Measurements from ENCODE around the gene PAQR9. TPM values are rescaled to one million over a fixed set of nuclear protein-coding genes. Genes with fewer than 3 reads are reported as not detected.
A peak's percentile ranks its signal among the peaks of the same experiment; 100 is the strongest.

Gene PAQR9
- total and polyA plus RNA-seq, 8 donors = 0.11 to 0.13 TPM; not detected in 6

DNA sequence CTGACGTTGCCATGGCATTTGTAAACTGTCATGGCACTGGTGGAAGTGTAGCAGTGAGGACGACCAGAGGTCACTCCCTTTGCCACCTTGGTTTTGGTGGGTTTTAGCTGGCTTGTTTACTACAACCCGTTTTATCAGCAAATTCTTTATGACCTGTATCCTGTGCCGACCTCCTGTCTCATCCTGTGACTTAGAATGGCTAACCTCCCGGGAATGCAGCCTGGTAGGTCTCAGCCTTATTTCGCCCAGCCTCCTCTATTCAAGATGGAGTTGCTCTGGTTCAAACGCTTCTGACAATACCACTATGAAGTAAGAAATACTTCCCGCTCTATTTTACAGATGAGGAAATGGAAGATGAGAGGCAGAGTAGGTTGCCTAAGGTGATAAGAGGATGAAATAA, 16.6 kb downstream of the PAQR9 start:
- intact Hi-C loops (cut with DNase I) = no loop called here
- H3K4me1 ChIP-seq = no peaks in the 10 kb centered on the region
- no peaks in the 10 kb centered on the region for H3K36me3 ChIP-seq
- H3K27ac ChIP-seq = no peak overlapping the region
- no peaks in the 10 kb centered on the region for H3K9me3 ChIP-seq
- peaks cover 30 to 44% of the 10 kb centered on the region in 2 donors for H3K27me3 ChIP-seq
- ATAC-seq (no peak), DNase-seq (no peak)
- TF ChIP-seq, protein P1, sequence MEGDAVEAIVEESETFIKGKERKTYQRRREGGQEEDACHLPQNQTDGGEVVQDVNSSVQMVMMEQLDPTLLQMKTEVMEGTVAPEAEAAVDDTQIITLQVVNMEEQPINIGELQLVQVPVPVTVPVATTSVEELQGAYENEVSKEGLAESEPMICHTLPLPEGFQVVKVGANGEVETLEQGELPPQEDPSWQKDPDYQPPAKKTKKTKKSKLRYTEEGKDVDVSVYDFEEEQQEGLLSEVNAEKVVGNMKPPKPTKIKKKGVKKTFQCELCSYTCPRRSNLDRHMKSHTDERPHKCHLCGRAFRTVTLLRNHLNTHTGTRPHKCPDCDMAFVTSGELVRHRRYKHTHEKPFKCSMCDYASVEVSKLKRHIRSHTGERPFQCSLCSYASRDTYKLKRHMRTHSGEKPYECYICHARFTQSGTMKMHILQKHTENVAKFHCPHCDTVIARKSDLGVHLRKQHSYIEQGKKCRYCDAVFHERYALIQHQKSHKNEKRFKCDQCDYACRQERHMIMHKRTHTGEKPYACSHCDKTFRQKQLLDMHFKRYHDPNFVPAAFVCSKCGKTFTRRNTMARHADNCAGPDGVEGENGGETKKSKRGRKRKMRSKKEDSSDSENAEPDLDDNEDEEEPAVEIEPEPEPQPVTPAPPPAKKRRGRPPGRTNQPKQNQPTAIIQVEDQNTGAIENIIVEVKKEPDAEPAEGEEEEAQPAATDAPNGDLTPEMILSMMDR (IDR thresholded peaks at IDR 0.05) = no peak
- H3K4me3 ChIP-seq = no peak overlapping the region

DNA sequence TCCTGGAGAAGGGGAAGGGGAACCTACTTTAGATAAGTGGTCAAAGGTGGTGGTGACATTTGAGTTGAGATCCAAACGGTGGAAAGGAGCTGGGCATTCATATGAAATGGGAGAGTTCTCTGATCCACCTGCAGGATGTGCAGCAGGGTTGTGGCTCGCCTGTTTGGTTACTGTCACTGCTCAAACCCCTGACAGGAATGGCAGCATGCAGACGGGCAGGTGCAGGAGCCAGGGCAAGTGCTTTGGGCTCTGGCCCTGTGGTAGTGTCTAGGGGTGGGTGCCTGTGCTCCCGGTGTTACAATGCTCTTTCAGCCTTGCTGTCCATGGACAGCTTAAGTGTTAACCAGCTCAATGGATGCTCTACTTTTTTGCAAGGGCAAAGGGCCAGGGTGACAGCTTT, 18.5 kb downstream of the PAQR9 start:
- peak in 1 of 4 donors; percentile 30 for DNase-seq
- H3K4me3 ChIP-seq = no peak overlapping the region
- no peak for ATAC-seq
- intact Hi-C loops (cut with DNase I) = no loop called here
- TF ChIP-seq, protein P1 (IDR thresholded peaks at IDR 0.05) = no peak
- no peak overlapping the region for H3K27ac ChIP-seq
- no peaks in the 10 kb centered on the region for H3K9me3 ChIP-seq
- H3K36me3 ChIP-seq = no peaks in the 10 kb centered on the region
- peaks cover 20 to 36% of the 10 kb centered on the region in 2 donors for H3K27me3 ChIP-seq
- H3K4me1 ChIP-seq = no peaks in the 10 kb centered on the region

GRCh38 chr3:142944342-142944741, 19.1 kb downstream of the PAQR9 start:
- H3K27me3 ChIP-seq = peaks cover 20 to 34% of the 10 kb centered on the region in 2 donors
- H3K27ac ChIP-seq = no peak overlapping the region
- TF ChIP-seq, protein P1 (IDR thresholded peaks at IDR 0.05) = no peak
- no peak overlapping the region for H3K4me3 ChIP-seq
- H3K9me3 ChIP-seq = no peaks in the 10 kb centered on the region
- ATAC-seq = no peak
- H3K36me3 ChIP-seq = no peaks in the 10 kb centered on the region
- DNase-seq = no peak
- H3K4me1 ChIP-seq = no peaks in the 10 kb centered on the region
- intact Hi-C loops (cut with DNase I) = no loop called here

DNA sequence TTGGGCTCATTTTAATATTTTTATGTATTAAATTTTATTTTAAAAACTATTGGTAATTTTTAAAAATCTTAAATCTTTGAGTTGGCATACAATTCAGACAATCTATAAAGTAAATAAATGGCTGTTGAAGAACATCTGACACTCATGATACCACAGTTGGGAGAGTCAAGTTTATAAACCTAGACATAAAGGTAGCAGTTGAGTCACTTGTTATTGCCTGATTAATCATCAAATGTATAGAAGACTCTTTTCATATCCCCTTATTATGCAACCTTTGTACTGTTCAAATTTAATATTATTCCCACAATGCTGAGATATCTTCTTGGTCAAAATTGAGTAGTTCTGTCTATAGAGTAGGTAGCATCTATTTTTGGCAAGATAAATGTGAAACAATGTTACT, 19.6 kb downstream of the PAQR9 start:
- Histone ChIP-seq H3K27ac (no peak overlapping the region), H3K36me3 (no peaks in the 10 kb centered on the region), H3K4me1 (no peaks in the 10 kb centered on the region), H3K27me3 (peaks cover 17 to 31% of the 10 kb centered on the region in 2 donors), H3K9me3 (no peaks in the 10 kb centered on the region), H3K4me3 (no peak overlapping the region)
- DNase-seq (no peak), ATAC-seq (no peak)
- intact Hi-C loops (cut with DNase I) = no loop called here
- TF ChIP-seq, protein P1 (IDR thresholded peaks at IDR 0.05) = no peak

DNA sequence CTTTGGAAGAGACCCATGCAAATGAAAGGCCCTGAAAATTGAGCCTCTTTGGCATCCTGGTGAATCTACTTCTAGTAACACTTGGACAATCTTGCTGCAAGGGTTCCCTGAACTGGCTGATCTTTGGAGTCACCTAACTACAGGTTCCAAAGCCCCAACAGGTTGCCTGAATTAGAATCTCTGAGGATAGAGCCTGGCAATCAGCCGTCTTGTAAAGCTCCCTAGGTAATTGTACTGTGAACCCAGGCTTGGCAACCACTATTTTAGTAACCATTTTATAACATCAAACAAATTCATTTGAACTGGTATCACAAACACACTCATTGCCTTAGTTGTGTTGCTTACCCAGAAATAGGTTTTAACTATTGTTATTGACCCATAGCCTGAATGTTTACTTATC, 20.1 kb downstream of the PAQR9 start:
- DNase-seq = no peak
- no peaks in the 10 kb centered on the region for H3K4me1 ChIP-seq
- intact Hi-C loops (cut with DNase I) = no loop called here
- H3K4me3 ChIP-seq = no peak overlapping the region
- H3K27me3 ChIP-seq = peaks cover 16 to 26% of the 10 kb centered on the region in 2 donors
- no peaks in the 10 kb centered on the region for H3K9me3 ChIP-seq
- TF ChIP-seq, protein P1 (IDR thresholded peaks at IDR 0.05) = no peak
- ATAC-seq = no peak
- no peak overlapping the region for H3K27ac ChIP-seq
- H3K36me3 ChIP-seq = no peaks in the 10 kb centered on the region

Measured in left lung (tissue), 10 donors.